ENCODE data around the gene STPG3.

DNA sequence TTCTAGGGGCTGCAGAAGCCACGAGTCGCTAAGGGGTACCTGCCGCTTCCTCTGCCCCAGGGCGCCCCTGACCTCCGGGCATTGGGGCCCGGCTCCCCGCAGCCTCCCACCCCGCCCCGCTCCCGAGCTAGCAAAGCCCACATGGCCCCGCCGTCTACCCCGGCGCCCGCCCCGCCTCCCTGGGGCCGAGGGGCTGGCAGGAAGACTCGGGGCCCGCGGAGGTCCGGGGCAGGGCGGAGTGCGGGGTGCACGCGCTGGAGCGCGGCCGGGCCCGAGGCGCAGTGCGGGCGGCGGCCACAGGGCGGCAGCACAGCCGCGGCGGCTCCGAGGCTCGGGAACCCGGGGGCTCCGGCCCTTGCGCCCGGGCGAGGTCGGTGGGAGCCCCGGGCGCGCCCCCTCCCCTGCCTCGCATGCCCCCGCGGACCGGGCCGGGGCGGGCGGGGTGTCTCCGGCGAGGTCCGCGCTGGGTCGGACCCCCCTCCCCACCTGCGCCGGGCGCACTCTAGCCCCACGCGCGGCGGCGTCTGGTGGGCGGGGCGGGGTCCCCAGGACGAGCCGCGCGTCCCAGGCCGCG is 44.2 kb downstream of the STPG3 start:
- TF ChIP-seq, protein P1, sequence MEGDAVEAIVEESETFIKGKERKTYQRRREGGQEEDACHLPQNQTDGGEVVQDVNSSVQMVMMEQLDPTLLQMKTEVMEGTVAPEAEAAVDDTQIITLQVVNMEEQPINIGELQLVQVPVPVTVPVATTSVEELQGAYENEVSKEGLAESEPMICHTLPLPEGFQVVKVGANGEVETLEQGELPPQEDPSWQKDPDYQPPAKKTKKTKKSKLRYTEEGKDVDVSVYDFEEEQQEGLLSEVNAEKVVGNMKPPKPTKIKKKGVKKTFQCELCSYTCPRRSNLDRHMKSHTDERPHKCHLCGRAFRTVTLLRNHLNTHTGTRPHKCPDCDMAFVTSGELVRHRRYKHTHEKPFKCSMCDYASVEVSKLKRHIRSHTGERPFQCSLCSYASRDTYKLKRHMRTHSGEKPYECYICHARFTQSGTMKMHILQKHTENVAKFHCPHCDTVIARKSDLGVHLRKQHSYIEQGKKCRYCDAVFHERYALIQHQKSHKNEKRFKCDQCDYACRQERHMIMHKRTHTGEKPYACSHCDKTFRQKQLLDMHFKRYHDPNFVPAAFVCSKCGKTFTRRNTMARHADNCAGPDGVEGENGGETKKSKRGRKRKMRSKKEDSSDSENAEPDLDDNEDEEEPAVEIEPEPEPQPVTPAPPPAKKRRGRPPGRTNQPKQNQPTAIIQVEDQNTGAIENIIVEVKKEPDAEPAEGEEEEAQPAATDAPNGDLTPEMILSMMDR (IDR thresholded peaks at IDR 0.05; ENCODE audit: low read length) = no peak
- no peak for TF ChIP-seq EZH2 (optimal IDR thresholded peaks at IDR 0.05; ENCODE audit: low read depth, low read length)

Data from MM.1S (cell line).